Caki2 (cell line): ENCODE results near the gene CHKB. TPM values are rescaled to one million over a fixed set of nuclear protein-coding genes. Genes with fewer than 3 reads are reported as not detected.

Experiments used
- DNase-seq: peaks from one replicate; pipeline ENCODE4 v3.0.0-alpha.2; 2015; ENCODE audit warnings: low read depth
- in situ Hi-C: cut with HindIII; loops from 2 replicates; pipeline ENCODE4 v1.10.0; 2016; ENCODE audit warnings: low sequenced_read_pairs, low pct_unique_long_range_greater_than_20kb, mixed read lengths
- total RNA-seq: library from RNA; depleted of rRNA; stranded (reverse); fragments of >200 nt; shearing (Covaris generic); gene quantifications from 2 replicates; pipeline ENCODE4 v1.2.3, GENCODE V29; 2014; ENCODE audit warnings: low replicate concordance; rRNA removed

Gene CHKB, protein sequence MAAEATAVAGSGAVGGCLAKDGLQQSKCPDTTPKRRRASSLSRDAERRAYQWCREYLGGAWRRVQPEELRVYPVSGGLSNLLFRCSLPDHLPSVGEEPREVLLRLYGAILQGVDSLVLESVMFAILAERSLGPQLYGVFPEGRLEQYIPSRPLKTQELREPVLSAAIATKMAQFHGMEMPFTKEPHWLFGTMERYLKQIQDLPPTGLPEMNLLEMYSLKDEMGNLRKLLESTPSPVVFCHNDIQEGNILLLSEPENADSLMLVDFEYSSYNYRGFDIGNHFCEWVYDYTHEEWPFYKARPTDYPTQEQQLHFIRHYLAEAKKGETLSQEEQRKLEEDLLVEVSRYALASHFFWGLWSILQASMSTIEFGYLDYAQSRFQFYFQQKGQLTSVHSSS
- 21.9 and 32.2 TPM in 2 replicates for total RNA-seq

DNA sequence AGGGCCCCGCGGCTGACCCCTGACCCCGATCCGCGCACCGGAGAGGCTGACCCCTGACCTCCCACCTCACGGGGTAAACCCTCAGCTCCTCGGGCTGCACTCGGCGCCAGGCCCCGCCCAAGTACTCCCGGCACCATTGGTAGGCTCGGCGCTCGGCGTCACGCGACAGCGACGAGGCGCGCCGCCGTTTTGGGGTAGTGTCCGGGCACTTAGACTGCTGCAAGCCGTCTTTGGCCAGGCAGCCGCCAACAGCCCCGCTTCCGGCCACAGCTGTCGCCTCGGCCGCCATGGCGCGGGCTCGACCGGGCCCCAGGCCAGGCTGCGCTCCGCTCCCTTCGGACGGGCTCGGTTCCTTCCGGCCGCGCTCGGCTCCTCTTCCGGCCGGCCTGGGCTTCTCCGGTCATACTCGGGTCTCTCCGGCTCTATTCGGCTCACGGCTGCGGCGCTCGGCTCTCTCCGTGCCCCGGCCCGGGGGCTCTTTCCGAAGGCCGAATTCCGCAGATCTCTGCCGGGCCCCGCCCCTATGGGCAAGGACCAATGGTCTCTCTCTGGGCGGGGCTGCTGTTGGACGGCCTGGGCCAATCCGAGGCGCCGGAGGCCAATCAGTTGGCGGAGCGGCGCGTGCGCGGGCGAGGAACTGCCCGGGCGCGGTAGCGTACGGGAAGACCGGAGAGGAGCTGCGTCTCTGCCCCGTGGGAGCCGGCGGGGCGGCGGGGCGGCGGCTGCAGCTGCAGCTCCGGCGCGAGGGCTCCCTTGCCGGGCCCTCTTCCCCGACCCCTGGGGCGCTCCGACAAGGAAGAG, at the start of gene CHKB:
Gene CHKB (minus strand): TSS at position 357 of the 801 bp plus-strand sequence. CDS start 68 bp downstream, at position 289.
- in situ Hi-C loops, result no loop called here
- DNase-seq, result peak; percentile 99

- DNase-seq, result peak; percentile 82
- in situ Hi-C loops, result loop anchor here (5.0 kb wide), 1 partner anchor 37 kb away; no protein-coding TSS in a partner anchor
These were observed 47.7 kb upstream of the CHKB start for GRCh38 chr22:50630376-50630775.

GRCh38 chr22:50628543-50629134, 46.0 kb upstream of the CHKB start:
- in situ Hi-C loops, result no loop called here
- no peak for DNase-seq

DNA sequence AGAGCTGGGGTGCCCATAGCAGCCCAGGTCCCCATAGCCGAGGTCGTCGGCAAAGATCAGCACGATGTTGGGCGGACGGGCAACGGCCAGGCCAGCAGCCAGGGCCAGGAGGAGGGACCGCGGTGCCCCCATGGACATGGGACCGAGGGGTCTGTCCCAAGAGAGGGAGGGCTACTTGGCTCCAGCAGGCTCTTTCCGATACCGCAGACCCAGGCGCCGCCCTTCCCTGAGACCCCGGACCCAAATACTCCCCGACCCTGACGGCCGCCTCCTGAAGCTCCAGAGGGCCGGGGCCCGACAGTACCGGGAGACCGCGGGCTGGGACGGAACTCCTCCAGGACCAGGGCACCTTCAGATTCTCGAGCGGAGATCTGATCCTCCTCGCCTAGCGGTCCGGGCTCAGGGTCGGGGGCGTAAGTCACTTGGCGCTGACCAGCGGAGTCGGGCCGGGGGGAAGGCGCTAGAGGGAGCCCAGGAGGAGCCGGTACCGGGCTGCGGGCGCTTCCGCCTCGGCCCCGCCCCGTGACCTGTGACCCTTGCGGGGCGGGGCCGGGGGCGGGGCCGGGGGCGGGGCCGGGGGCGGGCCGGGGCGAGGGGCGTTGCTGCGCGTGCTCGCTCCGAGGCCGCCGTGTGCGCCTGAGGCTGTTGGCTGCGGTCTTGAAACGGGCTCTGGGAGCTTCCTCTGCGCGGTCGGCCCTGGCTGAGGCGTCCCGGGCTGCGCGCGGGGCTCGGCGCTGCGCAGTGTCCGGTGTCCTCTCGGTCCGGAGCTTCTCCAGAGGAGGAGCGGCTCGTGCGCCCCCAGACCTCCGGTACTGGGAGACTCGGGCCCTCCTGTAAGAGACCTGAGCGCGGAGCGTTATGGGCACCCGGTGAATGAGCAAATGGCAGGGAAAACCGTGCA, 45.2 kb upstream of the CHKB start, which contains the start of gene ARSA:
Gene ARSA (minus strand): TSS at position 511 of the 901 bp plus-strand sequence. CDS start 373 bp downstream, at position 138.
- in situ Hi-C loops, result no loop called here
- peak; percentile 72 for DNase-seq

DNA sequence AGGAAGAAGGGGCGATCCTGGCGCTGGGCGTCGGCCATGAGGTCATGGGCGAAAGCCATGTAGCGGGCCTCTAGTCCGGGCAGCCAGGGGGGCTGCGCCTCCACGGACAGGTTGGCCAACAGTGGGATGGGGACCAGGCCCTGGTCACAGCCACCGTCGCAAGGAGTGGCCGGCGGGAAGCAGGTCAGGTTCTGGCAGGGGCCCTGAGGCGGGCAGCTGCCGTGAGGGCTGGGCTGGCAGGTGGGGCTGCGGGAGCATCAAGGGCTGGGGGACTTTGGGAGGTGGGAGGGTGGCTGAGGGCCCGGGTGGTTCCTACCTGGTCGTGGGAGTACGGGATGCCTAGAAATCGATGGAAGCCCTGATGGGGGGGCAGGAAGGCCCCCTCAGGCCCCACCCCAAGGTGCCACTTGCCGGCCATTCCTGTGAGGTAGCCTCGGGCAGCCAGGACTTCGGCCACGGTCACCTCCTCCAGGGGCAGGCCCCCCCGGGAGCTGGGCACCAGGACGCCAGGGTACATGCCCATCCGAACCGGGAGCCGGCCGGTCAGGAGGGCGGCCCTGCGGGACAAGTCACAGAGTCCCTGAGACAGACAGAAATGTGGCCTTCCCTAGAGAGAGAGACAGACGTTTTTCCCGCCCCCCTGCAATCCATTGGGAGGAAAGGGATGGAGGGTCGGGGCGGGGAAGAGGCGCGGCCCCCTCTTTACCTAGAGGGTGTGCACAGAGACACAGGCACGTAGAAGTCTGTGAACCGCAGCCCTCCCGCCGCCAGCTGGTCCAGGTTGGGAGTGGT, 44.4 kb upstream of the CHKB start:
- no peak for DNase-seq
- in situ Hi-C loops, result no loop called here

DNA sequence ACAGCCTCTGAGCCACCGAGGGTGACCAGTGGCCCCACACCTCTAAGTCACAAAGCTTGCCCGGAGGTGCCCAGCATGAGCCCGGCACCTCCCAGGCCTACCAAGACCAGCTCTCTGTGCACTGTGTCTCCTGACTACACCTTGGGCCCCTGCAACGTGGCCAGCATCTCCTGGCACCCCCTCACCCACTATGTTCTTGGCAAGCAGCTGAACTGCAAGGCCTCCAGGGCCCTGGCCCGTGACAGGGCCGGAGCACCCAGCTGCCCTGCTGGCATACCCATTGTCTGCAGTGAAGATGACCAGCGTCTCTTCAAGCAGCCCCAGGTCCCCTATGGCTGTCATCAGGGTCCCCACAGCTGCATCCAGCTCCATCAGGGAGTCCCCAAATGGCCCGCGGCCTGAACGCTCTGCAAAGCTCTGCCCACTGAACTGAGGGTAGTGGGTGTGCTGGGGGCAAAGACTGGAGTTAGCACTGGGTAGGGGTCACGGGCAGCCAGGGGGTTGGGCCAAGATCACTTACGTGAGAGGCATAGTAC, 43.7 kb upstream of the CHKB start:
- DNase-seq, result no peak
- in situ Hi-C loops, result no loop called here

DNA sequence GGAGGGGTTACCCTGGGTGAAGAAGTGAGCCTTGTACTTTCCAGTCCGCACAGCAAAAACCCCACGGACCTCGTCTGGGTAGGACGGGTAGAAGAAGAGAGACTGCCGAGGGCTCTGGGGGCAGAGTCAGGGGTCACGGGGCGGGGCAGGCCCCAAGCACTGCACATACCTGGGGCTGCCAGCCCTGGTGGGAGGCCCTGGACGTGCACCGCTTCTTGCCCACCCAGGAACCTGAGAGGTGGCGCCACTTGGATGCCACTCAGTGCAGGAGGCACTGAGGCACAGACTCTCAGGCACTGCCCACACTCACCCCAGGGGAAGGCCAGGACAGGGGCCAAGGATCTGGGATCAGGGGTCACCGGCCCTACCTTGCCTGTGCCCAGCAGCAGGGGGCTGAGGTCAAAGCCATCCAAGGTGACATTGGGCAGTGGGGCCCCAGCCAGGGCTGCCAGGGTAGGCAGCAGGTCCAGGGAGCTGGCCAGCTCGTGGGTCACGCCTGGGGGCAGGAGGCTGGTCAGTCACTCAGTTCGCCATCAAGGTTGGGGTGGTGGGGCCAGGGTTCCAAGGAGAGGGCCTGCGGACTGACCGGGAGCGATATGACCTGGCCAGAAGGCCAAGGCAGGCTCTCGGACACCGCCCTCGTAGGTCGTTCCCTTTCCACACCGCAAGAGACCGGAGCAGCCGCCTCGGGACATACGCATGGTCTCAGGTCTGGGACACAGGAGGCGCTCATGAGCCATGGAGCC, 43.1 kb upstream of the CHKB start:
- in situ Hi-C loops, result no loop called here
- no peak for DNase-seq

GRCh38 chr22:50625131-50625567, 42.5 kb upstream of the CHKB start:
- in situ Hi-C loops, result no loop called here
- DNase-seq, result no peak

GRCh38 chr22:50624347-50625130, 41.9 kb upstream of the CHKB start:
- in situ Hi-C loops, result no loop called here

DNA sequence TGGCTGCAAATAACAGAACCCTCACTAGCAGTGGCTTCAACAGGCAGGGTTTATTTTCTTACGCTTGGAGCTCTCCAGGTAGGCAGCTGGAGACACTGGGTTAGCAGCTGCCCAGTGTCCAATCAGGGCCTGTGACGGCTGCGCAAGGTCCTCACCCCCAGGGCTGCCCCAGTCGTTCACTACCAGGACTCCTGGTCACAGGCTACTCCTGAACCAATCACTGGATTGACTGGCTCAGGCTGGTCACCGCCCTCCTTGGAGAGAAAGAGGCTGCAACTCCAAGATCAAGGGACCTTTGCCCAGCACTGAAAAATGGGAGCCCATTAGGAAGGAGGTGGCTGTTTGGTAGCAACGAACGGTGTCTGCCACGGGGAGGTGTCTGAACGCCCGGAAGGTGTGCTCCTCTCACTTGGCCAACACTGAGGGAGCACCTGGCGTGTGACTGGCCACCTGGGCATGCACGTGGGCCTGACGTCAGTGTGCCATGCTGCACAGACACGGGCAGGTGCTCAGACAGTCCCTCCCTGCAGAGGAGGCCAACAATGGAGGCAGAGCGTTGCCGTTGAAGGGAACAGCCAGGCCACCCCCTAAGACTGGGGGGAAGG, 40.2 kb upstream of the CHKB start:
- in situ Hi-C loops, result no loop called here
- no peak for DNase-seq

More at GRCh38 chr22:50624347-50625130, 41.9 kb upstream of the CHKB start:
- no peak for DNase-seq

DNA sequence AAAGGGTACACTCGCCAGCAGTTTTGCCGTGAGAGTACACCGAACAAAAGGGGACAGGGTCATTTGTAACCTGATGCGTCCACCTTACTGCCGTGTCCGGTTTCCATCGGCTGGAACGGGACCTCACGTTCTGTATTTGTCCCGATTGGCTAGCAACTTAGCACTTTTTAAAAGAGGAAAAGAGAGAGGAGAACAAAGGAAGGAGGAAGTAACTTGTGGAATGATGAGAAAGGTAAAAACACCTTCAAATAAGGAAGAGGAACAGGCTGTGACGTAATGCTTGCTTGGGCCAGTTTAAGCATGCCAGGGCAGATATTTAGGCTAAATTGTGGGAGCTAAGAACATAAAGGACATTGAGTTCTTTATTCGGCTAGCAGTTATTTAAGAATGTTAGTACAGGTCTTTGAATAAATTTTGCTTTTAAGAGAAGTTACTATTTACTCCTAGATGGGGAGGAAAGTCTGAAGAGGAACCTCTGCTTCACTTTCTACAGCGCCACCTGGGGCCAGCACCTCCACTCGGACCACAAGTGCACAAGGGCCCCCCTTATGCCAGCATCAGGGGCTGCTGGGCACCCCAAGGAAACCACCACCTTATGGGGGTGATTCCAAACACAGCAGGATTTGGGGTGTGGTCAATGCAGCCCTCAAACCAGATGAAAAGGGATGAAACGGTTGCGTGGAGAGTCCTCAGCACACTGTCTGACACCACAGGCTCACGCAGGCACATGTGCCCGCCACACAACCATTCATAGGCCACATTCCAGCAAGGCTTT, 39.5 kb upstream of the CHKB start:
- in situ Hi-C loops, result no loop called here
- no peak for DNase-seq

DNA sequence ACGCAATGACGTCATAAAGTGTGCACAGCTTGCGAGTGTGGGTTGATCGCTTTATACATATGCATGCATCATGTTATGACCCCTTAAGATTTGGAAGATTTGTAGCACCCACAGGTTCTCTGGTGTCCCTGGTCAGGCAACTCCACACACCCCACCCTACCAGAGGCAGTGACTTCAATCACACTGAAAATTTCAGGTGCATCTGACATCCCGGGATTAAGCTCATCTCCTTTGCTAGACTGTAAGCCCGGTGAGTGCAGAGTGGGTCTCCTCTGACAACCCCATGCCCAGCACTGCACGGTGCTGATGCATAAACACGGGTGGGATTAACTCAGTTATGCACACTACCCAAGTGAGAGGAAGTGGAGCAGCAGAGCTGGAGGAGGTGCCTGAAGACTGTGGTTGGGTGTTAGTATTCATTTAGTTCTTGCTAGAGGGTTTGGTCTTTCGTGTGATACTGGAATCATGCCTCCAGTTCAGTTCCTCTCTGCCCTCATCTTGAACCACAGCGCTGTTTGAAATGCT, 38.8 kb upstream of the CHKB start:
- in situ Hi-C loops, result no loop called here

DNA sequence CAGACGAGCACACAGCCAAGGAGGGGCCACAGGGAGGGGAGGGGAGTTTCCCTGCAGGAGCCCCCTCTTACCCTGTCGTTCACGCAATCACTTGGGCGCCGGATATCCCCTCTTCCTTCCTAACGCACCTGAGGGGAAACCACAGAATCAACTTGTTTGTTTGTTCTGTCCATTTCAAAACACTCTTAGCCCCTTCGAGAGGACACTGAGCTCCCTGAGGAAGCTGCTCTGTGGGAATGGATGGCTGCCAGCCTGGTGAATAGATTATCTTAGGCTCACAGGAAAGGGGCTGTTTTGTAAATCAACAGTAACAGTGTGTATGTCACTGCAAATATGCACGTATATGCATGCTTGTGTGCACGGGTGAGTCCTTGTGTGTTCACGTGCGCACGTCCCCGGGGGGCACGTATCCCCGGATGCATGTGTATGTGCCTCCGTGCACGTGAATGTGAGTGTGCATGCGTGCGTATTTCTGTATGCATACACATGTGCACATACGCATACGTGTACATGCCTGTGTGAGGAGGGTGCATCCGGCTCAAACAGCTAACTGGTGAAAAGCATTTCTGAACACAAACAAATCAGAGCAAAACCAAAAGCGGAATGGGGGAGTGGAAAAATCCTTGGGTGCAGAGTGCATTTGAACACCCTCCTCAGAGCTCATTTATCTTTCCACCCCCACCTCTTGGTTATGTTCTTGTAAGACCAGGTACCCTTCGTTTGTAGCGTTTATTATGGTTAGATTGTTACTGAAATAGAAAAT, 38.1 kb upstream of the CHKB start:
- in situ Hi-C loops, result no loop called here
- peak; percentile 82 for DNase-seq

More for the DNA sequence above, 38.8 kb upstream of the CHKB start:
- no peak for DNase-seq
